Esophagus squamous epithelium (tissue), 5 donors: Measurements from ENCODE around the gene LAT. TPM values are rescaled to one million over a fixed set of nuclear protein-coding genes. Genes with fewer than 3 reads are reported as not detected.
"Not testable (repeated sequence)": the region's sequence is repeated elsewhere in the genome, so short reads cannot be mapped to it uniquely, and the experiment has no call there.

Source experiments
- DNase-seq: peaks from one replicate; lab custom pipeline; 2025; lab: John Stamatoyannopoulos, UW
- H3K27ac ChIP-seq, 4 donors: fragments of 200-600 bp; sonication (generic); one replicate each; pipeline ENCODE4 v1.5.1; 2016 to 2019; ENCODE audit warnings: mild to moderate bottlenecking in 1 of 4
- H3K27me3 ChIP-seq, 4 donors: fragments of 200-600 bp; sonication (generic); 1 replicate in 3 of 4; 2 replicates in 1 of 4; pipeline versions ENCODE4 v1.5.1 to v1.6.0; 2017 to 2021; ENCODE audit warnings: antibody characterized with exemption in 1 of 4
- H3K36me3 ChIP-seq, 3 donors: fragments of 200-600 bp; sonication (generic); one replicate each; pipeline ENCODE4 v1.5.1; 2016 to 2019
- H3K4me1 ChIP-seq, 3 donors: fragments of 200-600 bp; sonication (generic); one replicate each; pipeline ENCODE4 v1.5.1; 2017 to 2019
- H3K4me3 ChIP-seq, 4 donors: fragments of 200-600 bp; sonication (generic); 1 replicate in 3 of 4; 2 replicates in 1 of 4; pipeline ENCODE4 v1.5.1; 2016 to 2019; ENCODE audit warnings: mild to moderate bottlenecking in 2 of 4, moderate library complexity in 1 of 4
- H3K9me3 ChIP-seq, 3 donors: fragments of 200-600 bp; sonication (generic); one replicate each; pipeline ENCODE4 v1.5.1; 2016 to 2019
- CTCF ChIP-seq, 6 experiments: fragments of 450-650 bp in 4 of 6; fragments of 200-600 bp in 2 of 6; sonication (generic) in 2 of 6; IDR thresholded peaks; one replicate each; pipeline ENCODE4 v1.5.1; 2016 to 2019; ENCODE audit warnings: antibody characterized with exemption in 6 of 6, mild to moderate bottlenecking in 4 of 6, moderate library complexity in 4 of 6
- POLR2A ChIP-seq, 4 donors: fragments of 450-650 bp; IDR thresholded peaks; one replicate each; pipeline ENCODE4 v1.6.1; 2017; ENCODE audit warnings: antibody characterized with exemption in 4 of 4, mild to moderate bottlenecking in 4 of 4, moderate library complexity in 3 of 4
- WGBS, 2 donors: methylation state at CpG; one replicate each; pipeline ENCODE4 v1.1.5; 2018; 5-methylcytosine and 5-hydroxymethylcytosine counted together
- intact Hi-C: fragments of 100-400 bp; cut with DNase I; formaldehyde crosslinking; loops from one replicate; pipeline ENCODE4 v1.15.0; 2022
- total RNA-seq, 4 donors: library from RNA; depleted of rRNA; stranded (reverse); fragments of >200 nt; gene quantifications; one replicate each; pipeline ENCODE4 v1.1.0, GENCODE V29; 2016
- donor health status: DM: yes; HTN: yes; CAD: no.

LAT gene
- total RNA-seq, 4 donors from 2014 or later, result 0.76 to 7.4 (median 2.5) TPM

DNA sequence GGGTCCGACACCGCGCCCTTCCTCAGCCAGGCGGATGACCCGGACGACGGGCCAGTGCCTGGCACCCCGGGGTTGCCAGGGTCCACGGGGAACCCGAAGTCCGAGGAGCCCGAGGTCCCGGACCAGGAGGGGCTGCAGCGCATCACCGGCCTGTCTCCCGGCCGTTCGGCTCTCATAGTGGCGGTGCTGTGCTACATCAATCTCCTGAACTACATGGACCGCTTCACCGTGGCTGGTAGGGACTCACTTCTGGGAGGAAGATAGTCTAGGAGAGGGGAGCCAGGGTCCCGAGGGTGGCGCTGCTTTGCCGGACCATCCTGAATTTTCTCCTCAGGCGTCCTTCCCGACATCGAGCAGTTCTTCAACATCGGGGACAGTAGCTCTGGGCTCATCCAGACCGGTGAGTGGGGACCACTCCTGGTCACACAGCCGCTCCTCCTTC is 9.7 kb upstream of the LAT start:
- peak overlapping the region; percentile 58 to 82 (median 75) for H3K27ac ChIP-seq
- TF ChIP-seq CTCF (IDR thresholded peaks at IDR 0.05) (no peak), POLR2A (IDR thresholded peaks at IDR 0.05) (no peak)
- peak overlapping the region; percentile 75 to 85 (median 80) for H3K4me3 ChIP-seq
- peaks cover 3 to 26% (median 16%) of the 10 kb centered on the region in 3 donors for H3K36me3 ChIP-seq
- H3K27me3 ChIP-seq, result no peaks in the 10 kb centered on the region
- intact Hi-C loops, result no loop called here
- no peak for DNase-seq
- no peaks in the 10 kb centered on the region for H3K9me3 ChIP-seq
- 0 to 3% methylated on average over 2 to 7 of the region's 30 CpGs for WGBS, 2 donors
- peaks cover 8 to 32% (median 13%) of the 10 kb centered on the region in 3 donors for H3K4me1 ChIP-seq

- intact Hi-C loops, result no loop called here
- no peaks in the 10 kb centered on the region for H3K27me3 ChIP-seq
- TF ChIP-seq POLR2A (IDR thresholded peaks at IDR 0.05), result no peak
- TF ChIP-seq CTCF (IDR thresholded peaks at IDR 0.05), result peak in 4 of 6 experiments; percentile 20 to 46 (median 28)
- WGBS, 2 donors, result 70 to 76% methylated on average over 10 to 11 of the region's 11 CpGs
- no peak for DNase-seq
- peaks cover 8 to 32% (median 13%) of the 10 kb centered on the region in 3 donors for H3K4me1 ChIP-seq
- H3K36me3 ChIP-seq, result peaks cover 9 to 54% (median 40%) of the 10 kb centered on the region in 3 donors
- H3K27ac ChIP-seq, result no peak overlapping the region
- H3K9me3 ChIP-seq, result peaks cover 0 to 5% (median 0%) of the 10 kb centered on the region in 3 donors
- no peak overlapping the region for H3K4me3 ChIP-seq
Measured at GRCh38 chr16:28977703-28978662, 6.9 kb upstream of the LAT start.

- 86 to 98% methylated on average over 6 to 7 of the region's 7 CpGs for WGBS, 2 donors
- H3K4me3 ChIP-seq, DNase-seq, intact Hi-C loops, H3K27me3 ChIP-seq, H3K9me3 ChIP-seq, H3K27ac ChIP-seq: not testable (repeated sequence)
- H3K4me1 ChIP-seq, result peaks cover 4 to 20% (median 10%) of the 10 kb centered on the region in 3 donors
- peaks cover 9 to 78% (median 52%) of the 10 kb centered on the region in 3 donors for H3K36me3 ChIP-seq
Measured at GRCh38 chr16:28980330-28980729, 4.5 kb upstream of the LAT start.

DNA sequence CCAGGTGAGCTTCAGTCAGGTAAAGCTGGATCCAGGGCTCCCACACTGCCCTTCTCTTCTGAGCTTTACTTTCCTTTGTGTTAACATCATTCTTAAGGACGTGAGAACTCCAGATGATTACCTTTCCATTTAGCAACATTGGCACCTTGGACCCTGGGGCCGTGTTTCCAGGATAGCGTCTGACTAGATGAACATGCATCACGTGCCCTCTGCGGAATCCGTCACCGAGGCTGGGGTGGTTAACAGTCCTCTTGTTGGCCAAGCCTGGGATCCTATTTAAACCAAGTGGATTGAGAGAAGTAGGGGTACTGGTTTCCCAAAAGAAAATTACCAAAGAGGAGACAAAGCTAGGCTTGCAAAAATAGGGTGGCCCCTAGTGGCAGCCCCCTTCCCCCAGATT is 3.9 kb upstream of the LAT start:
- Histone ChIP-seq H3K27me3 (no peaks in the 10 kb centered on the region), H3K9me3 (peaks cover 0 to 5% (median 0%) of the 10 kb centered on the region in 3 donors), H3K27ac (no peak overlapping the region), H3K4me1 (peaks cover 0 to 14% (median 4%) of the 10 kb centered on the region in 3 donors), H3K4me3 (no peak overlapping the region), H3K36me3 (peaks cover 9 to 84% (median 52%) of the 10 kb centered on the region in 3 donors)
- TF ChIP-seq POLR2A (IDR thresholded peaks at IDR 0.05) (no peak), CTCF (IDR thresholded peaks at IDR 0.05) (no peak)
- intact Hi-C loops, result no loop called here
- WGBS, 2 donors, result 90 to 92% methylated on average over 6 to 7 of the region's 7 CpGs
- DNase-seq, result no peak

DNA sequence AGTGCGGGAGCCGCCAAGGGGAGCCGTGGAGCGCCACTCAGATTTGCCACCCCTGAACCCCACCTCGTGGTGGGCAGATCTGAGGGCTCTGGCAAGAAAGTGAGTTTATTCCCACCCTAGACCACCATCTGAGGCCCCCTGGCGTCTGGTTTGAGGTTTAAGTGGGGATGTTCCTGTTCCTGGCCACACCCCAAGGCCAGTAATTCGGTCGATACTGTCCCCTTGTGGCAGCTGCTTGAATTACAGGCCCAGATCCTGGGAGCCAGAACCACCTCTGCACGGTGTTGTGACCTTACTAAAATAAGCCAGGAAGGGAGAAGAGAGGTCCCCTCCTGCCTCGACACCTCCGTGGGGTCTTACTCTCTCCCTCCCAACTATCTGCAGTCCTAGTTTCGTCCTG is 3.3 kb upstream of the LAT start:
- intact Hi-C loops, result no loop called here
- TF ChIP-seq POLR2A (IDR thresholded peaks at IDR 0.05), result no peak
- TF ChIP-seq CTCF (IDR thresholded peaks at IDR 0.05), result peak in 2 of 6 experiments; percentile 28 to 68
- 79 to 83% methylated on average over 6 to 10 of the region's 12 CpGs for whole genome bisulfite sequencing, 2 donors
- DNase-seq, result no peak
- H3K27me3 ChIP-seq, result no peaks in the 10 kb centered on the region
- H3K36me3 ChIP-seq, result peaks cover 11 to 89% (median 52%) of the 10 kb centered on the region in 3 donors
- peaks cover 0 to 9% (median 0%) of the 10 kb centered on the region in 3 donors for H3K9me3 ChIP-seq
- H3K27ac ChIP-seq, result no peak overlapping the region
- H3K4me1 ChIP-seq, result peaks cover 0 to 8% (median 0%) of the 10 kb centered on the region in 3 donors
- no peak overlapping the region for H3K4me3 ChIP-seq
